Hippocampal formation (tissue), 2 donors: Measurements from ENCODE around the gene PTPRG.
"Not testable (repeated sequence)": the region's sequence is repeated elsewhere in the genome, so short reads cannot be mapped to it uniquely, and the experiment has no call there.

Experiments
- DNase-seq, 2 donors: peaks; one replicate each; lab custom pipeline; 2025; lab: John Stamatoyannopoulos, UW

PTPRG gene

DNA sequence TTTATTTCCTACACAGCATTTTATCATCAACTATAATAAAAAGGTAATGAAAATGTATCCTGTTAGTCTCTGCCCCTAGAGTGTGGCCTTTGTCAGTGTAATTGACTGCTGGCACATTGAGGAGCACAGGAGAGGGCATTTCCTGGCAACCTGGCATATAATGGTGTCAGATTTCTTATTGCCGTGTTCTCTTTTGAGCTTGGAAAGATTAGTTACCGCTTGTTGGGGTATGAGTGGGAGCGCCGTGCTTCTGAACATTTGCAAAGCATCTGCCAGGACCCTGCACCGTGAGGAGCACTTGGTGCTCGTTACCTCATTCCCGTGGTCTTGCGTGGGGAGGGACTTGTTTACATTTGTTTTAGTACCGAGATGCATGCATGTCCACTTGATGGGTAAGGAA is 124.4 kb downstream of the PTPRG start:
- no peak for DNase-seq

DNA sequence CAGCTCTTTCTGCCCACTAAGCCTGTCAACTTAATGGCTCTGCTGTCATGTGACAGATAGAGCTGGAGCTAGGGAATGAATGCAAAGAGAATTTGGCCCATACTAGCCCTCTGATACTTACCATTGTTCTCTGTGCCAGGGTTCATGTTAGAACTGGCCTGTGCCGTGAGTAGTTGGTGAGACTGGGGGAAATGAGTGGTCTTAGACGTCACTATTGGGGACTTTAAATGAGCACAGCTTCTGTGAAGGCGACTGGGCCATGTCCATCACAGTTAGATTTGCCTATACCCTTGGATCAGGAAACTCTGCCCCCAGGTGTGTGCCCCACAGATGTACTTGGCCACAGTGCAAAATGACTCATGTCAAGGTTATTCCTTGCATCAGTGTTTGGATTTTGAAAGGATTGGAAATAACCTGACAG is 124.9 kb downstream of the PTPRG start:
- no peak for DNase-seq

DNA sequence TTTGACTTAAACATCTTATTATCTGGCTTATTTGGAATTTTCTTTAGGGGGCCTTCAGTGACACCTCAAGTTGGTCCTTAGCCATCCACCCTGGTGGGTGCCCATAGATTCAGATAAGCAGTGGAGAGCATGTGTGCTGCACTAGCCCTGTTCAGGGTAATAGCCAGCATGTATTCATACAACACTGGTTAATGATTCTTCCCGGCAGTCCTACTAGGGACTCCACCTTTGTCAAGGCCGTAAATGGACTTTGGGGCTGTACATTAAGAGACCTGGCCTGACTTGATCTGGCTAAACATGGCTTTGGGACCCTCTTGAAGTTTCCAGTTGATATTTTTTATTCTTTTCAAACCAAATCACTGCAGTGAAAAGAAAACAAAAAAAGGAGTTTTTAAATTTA is 125.8 kb downstream of the PTPRG start:
- DNase-seq, result no peak

DNA sequence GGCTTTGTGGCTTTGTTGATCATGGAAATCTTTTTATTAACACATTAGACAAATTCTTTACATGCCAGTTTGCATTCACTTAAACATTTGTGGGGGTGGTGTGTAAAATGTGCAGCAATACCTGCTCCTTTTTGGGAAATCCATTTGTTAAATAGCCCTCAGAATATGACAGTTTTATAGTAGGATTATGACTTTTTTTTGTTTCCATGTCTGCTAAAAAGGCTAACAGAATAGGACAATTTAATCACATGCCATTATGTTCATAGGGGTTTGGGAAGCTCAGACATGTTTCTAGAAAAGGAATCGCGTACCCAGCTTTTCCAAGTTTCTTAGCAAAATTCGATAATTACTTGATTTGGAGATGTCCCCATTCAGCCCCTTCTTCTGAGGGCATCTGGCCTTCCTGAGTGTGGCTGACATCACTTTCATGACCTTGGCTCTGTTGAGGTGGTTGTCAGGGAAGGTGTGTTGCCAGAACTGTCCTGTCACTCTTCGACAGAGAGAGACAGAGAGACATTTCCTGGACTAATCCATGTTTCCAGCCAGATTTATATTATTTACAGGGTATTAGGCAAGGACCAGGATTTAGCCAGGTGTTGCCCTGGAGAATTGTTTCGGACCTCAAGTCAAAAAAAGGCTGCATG is 126.4 kb downstream of the PTPRG start:
- no peak for DNase-seq

DNA sequence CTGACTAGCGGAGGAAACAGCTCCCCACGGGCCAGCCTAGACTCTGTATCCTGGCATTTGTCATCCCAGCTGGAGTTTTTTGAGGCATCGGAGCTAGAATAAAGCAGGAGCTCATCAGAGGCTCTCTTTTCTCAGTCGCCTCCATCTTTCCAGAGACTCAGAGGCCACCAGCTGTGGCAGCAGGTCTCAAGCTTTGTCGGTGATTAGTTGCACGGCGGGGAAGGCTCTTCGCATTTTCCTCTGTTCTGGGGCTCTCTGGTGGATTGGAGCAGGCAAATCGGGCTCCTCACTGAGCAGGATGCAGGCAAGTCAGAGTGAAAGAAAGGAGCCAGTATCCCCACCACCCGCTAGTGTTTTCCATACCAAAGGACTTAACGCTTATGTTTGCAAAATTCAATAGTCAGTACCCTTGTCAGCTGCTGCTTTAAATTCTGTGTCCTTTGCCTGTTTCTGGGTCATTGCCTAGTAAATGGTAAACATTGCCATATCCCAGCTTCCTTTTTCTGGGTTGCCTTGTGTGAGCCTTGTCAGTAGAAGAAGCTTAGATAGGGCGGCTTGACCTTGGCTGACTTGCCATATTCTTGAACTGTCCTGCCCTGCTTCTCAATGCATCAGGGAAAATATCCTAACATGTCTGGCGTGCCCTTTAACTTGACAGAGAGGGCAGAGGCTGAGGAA is 127.1 kb downstream of the PTPRG start:
- no peak for DNase-seq

DNA sequence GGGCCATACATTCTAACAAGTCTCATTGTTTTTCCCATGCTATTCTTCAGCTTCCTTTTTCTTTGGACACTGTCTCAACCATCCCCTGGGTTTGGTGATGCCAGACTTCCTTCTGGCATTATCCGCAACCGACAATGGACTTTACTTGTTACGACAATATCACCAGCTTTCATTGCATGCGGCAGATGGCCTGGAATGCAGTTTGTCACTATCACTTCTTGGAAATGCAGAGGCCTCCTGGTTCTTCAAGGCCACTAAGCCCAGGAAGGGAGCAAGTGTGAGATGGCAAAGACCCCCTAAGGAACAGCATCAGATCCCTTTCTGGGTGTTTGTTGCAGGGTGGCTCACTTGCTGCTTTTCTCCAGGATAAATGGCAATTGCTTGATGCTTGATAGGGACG is 128.6 kb downstream of the PTPRG start:
- no peak for DNase-seq

DNA sequence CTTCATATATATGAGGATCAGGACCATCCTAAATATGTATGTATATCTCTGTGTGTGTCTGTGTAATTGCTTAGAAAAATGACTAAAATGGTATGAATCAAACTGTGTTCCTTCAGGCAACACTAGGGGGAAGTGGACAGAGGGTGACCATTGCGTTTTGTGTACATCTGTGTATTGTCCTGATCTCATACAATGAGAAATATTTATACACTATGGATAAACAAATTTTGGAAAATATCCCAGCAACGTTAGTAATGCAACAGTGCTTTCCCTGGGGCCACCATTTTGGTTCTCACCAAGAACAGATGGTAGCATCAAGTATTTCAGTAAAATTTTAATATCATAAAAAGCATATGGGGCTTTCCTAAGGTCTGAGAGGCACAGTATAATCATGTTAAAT is 130.1 kb downstream of the PTPRG start:
- no peak for DNase-seq

DNA sequence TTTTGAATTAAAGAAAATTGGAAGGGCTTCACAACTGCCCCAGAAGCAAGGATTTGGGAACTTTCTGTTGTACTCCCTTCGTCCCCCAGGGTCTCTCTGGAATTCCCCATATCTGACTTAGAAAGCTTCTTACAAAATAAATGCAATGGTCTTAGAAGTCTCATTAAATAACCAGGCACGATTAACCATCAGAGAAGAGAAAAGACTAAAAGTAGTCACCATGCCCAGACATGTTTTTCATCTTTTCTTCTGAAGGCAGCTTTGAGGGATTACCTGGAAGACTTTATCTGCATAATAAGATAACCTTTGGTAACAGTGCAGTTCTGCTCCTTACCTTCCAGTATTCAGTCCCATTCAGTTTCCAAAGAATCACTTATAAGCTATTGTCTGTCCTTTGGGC is 135.9 kb downstream of the PTPRG start:
- no peak for DNase-seq

DNA sequence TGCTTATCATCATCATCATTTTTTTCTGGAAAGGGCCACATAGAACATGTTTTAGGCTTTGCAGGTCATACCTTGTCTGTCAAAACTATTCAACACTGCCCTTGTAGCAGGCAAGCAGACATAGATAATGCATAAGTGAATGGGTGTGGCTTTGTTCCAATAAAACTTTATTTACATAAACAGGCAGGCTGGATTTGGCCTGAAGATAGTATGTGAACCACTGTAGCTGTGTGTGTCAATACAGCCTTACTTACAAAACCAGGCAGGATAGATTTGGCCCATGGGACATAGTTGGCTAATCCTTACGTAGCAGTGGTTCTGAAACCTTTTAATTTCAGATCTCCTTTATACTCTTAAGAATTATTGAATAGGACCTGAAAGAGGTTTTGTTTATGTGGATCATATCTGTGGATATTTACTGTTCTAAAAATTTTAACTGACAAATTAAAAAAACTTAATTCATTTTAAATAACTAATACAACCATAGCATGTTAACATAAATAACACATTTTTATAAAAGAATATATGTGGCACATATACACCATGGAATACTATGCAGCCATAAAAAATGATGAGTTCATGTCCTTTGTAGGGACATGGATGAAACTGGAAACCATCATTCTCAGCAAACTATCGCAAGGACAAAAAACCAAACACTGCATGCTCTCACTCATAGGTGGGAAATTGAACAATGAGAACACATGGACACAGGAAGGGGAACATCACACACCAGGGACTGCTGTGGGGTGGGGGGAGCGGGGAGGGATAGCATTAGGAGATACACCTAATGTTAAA is 137.1 kb downstream of the PTPRG start:
- DNase-seq, result not testable (repeated sequence)

DNA sequence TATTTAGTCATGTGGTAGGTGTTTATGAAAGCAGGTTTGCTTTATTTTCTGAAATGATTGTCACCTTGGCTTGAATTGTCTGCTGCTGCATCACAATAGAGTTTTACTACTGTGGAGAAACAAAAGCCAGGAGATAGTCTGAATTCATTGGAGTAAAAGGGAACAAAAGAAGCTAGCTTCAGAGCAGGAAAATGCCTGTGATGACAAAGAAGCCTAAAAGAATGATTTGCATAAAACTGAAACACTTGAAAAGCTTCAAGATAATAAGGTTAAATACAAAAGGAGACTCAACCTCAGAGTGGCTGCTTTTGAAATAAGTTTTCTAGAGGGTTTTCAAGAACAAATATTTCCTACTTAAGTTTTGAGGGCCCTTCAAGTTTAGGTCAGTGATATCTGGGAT is 138.3 kb downstream of the PTPRG start:
- DNase-seq, result no peak

DNA sequence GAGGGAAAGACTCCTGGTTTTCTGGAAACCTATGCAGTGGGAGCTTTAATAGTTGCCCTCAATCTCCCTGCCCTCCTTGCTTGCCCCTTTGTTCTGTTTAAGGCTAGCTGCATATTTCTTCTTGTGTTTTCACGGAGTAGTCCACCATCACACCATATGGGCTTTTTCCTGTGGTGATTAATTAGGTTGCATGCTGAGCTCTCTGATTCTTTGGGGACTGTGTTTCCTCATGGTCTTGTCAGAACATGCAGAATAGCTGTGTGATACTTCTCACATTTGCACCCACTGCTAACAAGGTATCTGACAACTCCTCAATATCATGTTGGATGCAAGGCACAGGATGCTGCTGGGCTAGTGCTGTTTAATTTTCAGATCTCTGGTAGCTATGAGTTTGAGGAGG is 139.6 kb downstream of the PTPRG start:
- no peak for DNase-seq

DNA sequence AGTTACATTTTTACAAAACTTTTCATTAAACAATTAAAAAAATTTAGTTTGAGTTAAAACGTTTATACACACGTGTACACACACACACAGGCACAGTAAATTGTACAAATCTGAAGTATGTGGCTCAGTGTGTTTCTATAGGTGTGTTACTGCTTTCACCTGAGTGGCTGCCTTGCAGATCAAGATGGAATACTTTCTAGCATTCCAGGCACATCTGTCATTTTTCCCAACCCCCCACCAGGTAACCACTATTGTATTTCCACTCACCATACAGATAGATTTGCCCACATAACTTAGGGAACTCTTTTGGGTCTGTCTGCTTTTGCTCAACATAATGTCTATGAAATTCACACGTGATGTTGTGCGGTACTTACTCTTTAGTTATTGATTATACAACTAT is 141.1 kb downstream of the PTPRG start:
- no peak for DNase-seq

DNA sequence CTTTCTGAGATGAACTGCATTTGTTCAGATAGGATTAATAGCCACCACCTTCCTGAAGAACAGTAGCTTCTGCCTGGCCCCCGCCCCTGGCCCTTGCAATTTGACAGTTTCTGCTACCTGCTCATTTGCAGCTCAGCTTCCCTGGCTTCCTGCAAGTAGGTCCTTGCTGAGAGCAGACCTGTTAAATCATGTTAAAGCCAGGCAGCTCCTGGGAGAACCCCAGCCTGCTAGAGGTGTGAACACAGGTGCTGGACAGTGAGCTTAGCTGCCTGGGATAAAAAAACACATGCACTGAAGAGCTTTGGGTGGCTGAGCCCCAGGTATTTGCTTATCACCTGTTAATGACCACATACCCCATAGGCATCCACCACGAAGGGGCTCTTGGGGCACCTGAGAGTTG is 143.4 kb downstream of the PTPRG start:
- DNase-seq, result no peak

DNA sequence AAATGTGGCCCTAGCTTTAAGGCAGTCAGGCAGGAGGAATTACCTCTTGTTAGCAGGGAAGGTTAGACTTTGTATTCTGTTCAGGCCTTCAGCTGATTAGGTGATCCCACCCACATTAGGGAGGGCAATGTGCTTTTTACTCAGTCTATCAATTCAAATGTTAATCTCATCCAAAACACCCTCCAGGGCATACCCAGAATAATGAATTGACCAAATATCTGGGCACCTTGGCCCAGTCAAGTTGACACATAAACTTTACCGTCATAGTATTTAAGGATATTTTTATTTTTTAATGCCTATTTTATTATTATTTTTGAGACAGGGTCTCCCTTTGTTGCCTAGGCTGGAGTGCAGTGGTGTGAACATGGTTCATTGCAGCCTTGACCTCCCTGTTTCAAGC is 146.1 kb downstream of the PTPRG start:
- no peak for DNase-seq

DNA sequence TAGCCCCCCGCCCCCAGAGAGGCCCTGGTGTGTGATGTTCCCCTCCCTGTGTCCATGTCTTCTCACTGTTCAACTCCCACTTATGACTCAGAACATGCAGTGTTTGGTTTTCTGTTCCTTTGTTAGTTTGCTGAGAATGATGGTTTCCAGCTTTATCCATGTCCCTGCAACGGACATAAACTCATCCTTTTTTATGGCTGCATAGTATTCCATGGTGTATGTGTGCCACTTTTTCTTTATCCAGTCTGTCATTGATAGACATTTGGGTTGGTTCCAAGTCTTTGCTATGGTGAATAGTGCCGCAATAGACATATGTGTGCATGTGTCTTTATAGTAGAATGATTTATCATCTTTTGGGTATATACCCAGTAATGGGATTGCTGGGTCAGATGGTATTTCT is 149.5 kb downstream of the PTPRG start:
- DNase-seq, result not testable (repeated sequence)

DNA sequence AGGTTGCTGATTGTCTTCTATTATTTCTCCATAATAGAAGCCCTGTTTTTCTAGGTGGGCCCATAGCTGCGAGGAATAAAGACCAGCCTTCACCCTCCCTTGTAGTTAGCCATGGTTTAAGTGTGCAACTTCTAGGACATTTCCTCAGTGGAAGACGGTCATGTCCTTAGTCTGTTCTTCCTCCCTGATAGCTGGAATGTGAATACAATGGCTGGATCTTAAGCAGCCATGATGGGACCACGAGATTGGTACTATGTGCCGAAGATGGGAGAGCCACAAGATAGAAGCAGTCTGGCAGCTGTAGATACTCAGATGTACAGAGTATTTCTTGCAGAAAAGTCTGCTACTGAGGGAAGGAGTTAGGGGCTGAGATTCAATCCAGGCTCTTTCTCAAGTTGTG is 152.9 kb downstream of the PTPRG start:
- DNase-seq, result no peak

DNA sequence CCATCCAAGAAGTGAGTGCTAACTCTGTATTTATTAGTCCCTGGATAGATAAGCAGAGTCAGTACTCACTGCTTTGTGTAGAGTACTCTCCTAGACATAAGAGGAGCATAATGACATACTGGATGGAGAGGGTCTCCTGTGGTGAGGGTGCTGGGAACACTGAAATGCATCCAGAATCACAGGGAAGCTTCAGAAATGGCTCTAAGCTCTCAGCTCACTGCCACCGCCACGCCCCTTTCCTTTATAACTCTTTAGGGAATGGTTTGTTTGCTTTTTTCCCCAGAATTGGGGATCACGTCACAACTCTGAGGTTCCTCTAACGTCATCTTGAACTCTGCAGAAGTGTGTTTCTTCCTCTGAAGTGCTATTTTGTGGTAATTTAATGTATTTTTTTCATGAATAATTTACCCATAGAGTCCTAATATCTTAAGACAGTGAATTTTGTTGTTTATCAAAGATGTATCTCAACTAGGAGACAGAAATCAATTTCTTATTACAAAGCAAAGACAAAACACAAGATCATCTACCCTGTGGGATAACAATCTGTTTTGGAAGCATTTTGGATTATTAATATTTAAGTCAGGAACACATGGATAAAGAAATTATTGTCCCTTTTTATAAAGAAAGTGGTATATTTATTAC is 154.6 kb downstream of the PTPRG start:
- DNase-seq, result no peak

DNA sequence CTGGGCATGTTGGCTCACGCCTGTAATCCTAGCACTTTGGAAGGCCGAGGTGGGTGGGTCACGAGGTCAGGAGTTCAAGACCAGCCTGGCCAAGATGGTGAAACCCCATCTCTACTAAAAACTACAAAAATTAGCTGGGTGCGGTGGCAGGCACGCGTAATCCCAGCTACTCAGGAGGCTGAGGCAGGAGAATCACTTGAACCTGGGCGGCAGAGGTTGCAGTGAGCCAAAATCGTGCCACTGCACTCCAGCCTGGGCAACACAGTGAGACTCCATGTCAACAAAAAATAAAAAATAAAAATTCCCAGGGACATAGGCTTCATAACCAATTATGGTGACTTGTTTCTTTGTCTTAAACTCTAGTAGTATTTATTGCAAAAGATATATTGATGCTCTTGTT is 155.3 kb downstream of the PTPRG start:
- not testable (repeated sequence) for DNase-seq

DNA sequence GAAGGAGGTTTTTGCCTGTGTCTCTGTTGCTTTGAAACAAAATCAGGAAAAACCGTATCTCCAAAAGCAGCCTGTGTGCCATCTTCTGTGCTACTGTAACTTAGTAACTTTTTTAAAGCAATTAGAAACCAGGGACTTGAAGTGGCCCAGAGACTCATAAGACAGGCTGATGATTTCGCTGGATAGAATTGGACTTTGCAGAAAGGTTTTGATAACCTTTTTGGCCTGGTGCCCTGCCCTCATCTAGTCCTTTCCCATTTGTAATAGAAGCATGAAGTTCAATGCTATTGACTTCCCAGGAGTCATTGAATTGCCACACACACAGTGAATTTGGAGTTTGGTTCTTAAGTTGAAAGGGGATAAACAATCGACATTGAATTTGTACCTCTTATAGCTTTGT is 157.2 kb downstream of the PTPRG start:
- DNase-seq, result no peak

DNA sequence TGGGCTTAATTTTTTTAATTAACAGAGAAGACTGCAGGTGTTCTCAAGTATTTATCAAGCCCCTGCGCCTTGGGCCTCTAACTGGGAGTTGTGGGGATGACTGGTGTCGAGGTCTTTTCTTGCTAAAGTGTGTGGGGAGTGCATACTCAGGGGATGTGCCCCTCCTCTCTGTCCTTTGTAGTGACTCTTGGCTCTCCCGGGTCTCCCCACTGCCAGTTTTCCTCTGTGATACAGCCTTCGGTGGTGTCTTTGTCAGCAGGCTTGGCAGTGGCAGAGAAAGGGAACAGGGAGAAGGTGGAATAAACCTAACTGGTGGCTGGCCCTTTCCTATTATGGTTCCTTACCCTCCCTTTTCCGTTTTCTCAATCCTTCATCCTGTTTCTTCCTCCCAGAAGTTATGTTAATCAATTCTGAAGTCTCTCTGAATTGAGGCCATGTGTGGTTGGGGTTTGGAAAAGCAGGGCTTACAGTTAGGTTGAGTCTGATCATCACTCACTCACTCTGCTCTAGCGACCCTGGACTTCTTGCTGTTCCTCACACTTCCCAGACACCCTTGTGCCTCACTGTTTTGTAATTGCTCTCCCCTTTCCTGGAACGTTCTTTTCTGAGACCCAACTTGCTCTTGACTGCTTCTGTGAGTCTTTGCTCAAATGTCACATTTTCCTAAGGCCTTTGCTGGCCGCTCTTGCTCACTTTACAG is 158.1 kb downstream of the PTPRG start:
- DNase-seq, result no peak

DNA sequence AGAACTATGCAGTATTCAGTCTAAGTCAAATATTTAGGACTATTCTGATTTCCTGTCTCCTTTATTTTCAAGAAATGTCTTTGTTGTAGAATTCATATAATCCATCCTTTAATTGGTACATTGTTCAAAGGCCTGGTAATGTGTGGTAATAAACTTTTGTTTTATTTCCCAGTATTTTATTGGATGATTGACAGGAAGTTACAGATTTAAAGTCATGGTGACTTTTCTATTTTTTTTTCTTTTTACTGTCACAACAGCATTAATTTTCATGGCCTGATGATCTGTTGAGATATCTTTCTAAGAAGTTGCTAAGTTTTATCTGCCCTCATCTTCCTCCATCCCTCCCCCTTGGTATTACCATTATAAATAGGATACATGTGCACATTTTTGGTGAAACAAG is 161.7 kb downstream of the PTPRG start:
- DNase-seq, result no peak

DNA sequence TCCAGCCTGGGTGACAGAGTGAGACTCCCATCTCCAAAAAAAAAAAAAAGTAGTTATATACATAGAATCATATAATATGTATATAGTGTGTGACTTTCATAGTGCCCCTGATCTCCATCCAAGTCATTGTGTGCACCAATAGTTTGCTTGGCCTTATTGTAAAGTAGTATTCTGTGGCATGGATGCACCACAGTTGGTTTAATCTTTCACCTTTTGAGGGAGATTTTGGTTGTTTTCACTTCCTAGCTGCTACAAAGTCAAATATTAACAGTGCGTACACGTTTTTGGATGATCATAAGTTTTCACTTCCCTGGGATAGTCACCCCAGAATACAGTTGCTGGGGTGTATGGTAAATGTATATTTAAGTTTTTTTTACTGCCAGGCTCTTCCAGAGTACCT is 162.8 kb downstream of the PTPRG start:
- DNase-seq, result no peak
